Endodermal cell (in vitro differentiated cells): ENCODE results near the gene IFITM10. TPM values are rescaled to one million over a fixed set of nuclear protein-coding genes. Genes with fewer than 3 reads are reported as not detected.

Source experiments
- DNase-seq: peaks from one replicate; pipeline ENCODE4 v3.0.0-alpha.2; 2017
- H3K27ac ChIP-seq: 2 replicates; pipeline ENCODE4 v1.5.1; 2013; ENCODE audit warnings: mild to moderate bottlenecking, low read depth, low read length, moderate library complexity
- H3K27me3 ChIP-seq: 2 replicates; pipeline ENCODE4 v1.6.1; 2013; ENCODE audit warnings: mild to moderate bottlenecking, low read length, moderate library complexity; ENCODE audit not compliant: insufficient read depth, control insufficient read depth, poor library complexity, severe bottlenecking
- H3K36me3 ChIP-seq: 2 replicates; pipeline ENCODE4 v1.7.0; 2013; ENCODE audit warnings: mild to moderate bottlenecking, low read length, moderate library complexity; ENCODE audit not compliant: control insufficient read depth, insufficient read depth
- H3K4me1 ChIP-seq: one replicate; pipeline ENCODE4 v1.7.0; 2013; ENCODE audit warnings: low read length; ENCODE audit not compliant: control insufficient read depth, insufficient read depth
- H3K4me3 ChIP-seq: 2 replicates; pipeline ENCODE4 v1.5.1; 2013; ENCODE audit warnings: mild to moderate bottlenecking, low read length, moderate library complexity
- H3K9ac ChIP-seq: 2 replicates; pipeline ENCODE4 v1.6.1; 2013; ENCODE audit warnings: mild to moderate bottlenecking, low read length, moderate library complexity; ENCODE audit not compliant: poor library complexity, severe bottlenecking; ENCODE audit errors: extremely low read depth
- H3K9me3 ChIP-seq: 2 replicates; pipeline ENCODE4 v1.6.1; 2013; ENCODE audit warnings: mild to moderate bottlenecking, low read length, moderate library complexity; ENCODE audit not compliant: control insufficient read depth
- H3K27ac Mint-ChIP-seq: 2 replicates; pipeline ENCODE4 v1.8.0; 2020; ENCODE audit warnings: mixed read lengths
- H3K27me3 Mint-ChIP-seq: 2 replicates; pipeline ENCODE4 v1.8.0; 2021; ENCODE audit warnings: mild to moderate bottlenecking, mixed read lengths; ENCODE audit not compliant: insufficient read depth
- H3K36me3 Mint-ChIP-seq: 2 replicates; pipeline ENCODE4 v1.8.0; 2020; ENCODE audit warnings: low read depth, mixed read lengths
- H3K4me1 Mint-ChIP-seq: 2 replicates; pipeline ENCODE4 v1.8.0; 2020; ENCODE audit warnings: mixed read lengths
- H3K4me3 Mint-ChIP-seq: 2 replicates; pipeline ENCODE4 v1.8.0; 2020; ENCODE audit warnings: mild to moderate bottlenecking, moderate library complexity, mixed read lengths
- H3K9me3 Mint-ChIP-seq: 2 replicates; pipeline ENCODE4 v1.8.0; 2020; ENCODE audit warnings: mild to moderate bottlenecking, mixed read lengths
- WGBS, 2 experiments: methylation state at CpG; one replicate each; pipeline versions ENCODE4 v1.1.5 to v1.1.7; 2013; ENCODE audit warnings: missing lambda C conversion rate in 2 of 2, mixed read lengths in 1 of 2; ENCODE audit not compliant: insufficient coverage in 1 of 2, insufficient read length in 1 of 2; 5-methylcytosine and 5-hydroxymethylcytosine counted together
- total RNA-seq, 2 donors: library from RNA; stranded (reverse); fragmentation: NEBNext Ultra II Directional in 1 of 2; extraction: Animal tissue kit (Norgen Biotek cat#: 25700) in 1 of 2; gene quantifications; 2 replicates in 1 of 2; 3 replicates in 1 of 2; pipeline ENCODE4 v1.2.1, GENCODE V29; 2021
- TF ChIP-seq, protein P1 (sequence below): fragments of 200-600 bp; sonication (generic); conservative IDR thresholded peaks from 2 replicates; pipeline ENCODE4 v1.5.0; 2021; ENCODE audit warnings: antibody characterized with exemption, mild to moderate bottlenecking

Gene IFITM10
- total RNA-seq, 2 donors from 2014 or later: 0.75 to 1.0 TPM

GRCh38 chr11:1755344-1755691 is 4.9 kb upstream of the IFITM10 start:
- Histone ChIP-seq H3K27me3 (peaks cover 5% of the 10 kb centered on the region), H3K9ac (no peak overlapping the region), H3K27ac (no peak overlapping the region), H3K4me3 (no peak overlapping the region), H3K9me3 (no peaks in the 10 kb centered on the region), H3K4me1 (no peaks in the 10 kb centered on the region), H3K36me3 (peaks cover 3% of the 10 kb centered on the region)
- Mint-ChIP-seq H3K27me3 (peaks cover 3% of the 10 kb centered on the region), H3K27ac (no peak overlapping the region), H3K4me3 (no peak overlapping the region), H3K36me3 (peaks cover 11% of the 10 kb centered on the region), H3K9me3 (no peaks in the 10 kb centered on the region), H3K4me1 (no peaks in the 10 kb centered on the region)
- TF ChIP-seq, protein P1, sequence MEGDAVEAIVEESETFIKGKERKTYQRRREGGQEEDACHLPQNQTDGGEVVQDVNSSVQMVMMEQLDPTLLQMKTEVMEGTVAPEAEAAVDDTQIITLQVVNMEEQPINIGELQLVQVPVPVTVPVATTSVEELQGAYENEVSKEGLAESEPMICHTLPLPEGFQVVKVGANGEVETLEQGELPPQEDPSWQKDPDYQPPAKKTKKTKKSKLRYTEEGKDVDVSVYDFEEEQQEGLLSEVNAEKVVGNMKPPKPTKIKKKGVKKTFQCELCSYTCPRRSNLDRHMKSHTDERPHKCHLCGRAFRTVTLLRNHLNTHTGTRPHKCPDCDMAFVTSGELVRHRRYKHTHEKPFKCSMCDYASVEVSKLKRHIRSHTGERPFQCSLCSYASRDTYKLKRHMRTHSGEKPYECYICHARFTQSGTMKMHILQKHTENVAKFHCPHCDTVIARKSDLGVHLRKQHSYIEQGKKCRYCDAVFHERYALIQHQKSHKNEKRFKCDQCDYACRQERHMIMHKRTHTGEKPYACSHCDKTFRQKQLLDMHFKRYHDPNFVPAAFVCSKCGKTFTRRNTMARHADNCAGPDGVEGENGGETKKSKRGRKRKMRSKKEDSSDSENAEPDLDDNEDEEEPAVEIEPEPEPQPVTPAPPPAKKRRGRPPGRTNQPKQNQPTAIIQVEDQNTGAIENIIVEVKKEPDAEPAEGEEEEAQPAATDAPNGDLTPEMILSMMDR: no peak
- no peak for DNase-seq
- WGBS, 2 experiments: 92 to 96% methylated on average over 9 of the region's 9 CpGs

- Histone ChIP-seq H3K27ac (no peak overlapping the region), H3K4me1 (no peaks in the 10 kb centered on the region), H3K9ac (no peak overlapping the region), H3K9me3 (no peaks in the 10 kb centered on the region), H3K27me3 (peaks cover 12% of the 10 kb centered on the region), H3K36me3 (no peaks in the 10 kb centered on the region), H3K4me3 (no peak overlapping the region)
- Mint-ChIP-seq H3K9me3 (no peaks in the 10 kb centered on the region), H3K4me3 (no peak overlapping the region), H3K27me3 (peaks cover 11% of the 10 kb centered on the region), H3K36me3 (peaks cover 11% of the 10 kb centered on the region), H3K4me1 (peaks cover 5% of the 10 kb centered on the region), H3K27ac (no peak overlapping the region)
- WGBS, 2 experiments: 95 to 100% methylated on average over 1 to 8 of the region's 8 CpGs
- DNase-seq: no peak
- TF ChIP-seq, protein P1: no peak
These were observed 4.2 kb upstream of the IFITM10 start for GRCh38 chr11:1754376-1755150.

DNA sequence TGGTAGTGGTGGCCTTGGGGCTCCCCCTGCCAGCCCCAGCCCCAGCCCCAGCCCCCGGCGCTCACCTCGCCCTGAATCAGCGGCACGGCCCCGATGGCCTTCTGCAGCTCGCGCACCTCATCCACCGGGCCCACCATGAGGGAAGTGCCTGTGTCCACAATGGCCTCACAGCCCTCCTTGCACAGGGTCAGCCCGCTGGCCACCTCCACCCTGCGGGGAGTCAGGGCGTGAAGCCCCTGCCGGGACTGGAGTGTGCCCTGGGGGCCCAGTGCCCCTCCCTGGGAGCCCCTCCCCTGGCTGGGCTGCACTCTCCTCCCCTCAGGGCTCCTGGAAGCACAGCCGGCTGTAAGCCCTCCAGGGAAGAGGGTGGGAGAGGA is 3.5 kb upstream of the IFITM10 start:
- H3K9me3 Mint-ChIP-seq: no peaks in the 10 kb centered on the region
- peaks cover 6% of the 10 kb centered on the region for H3K4me1 Mint-ChIP-seq
- no peak overlapping the region for H3K27ac Mint-ChIP-seq
- DNase-seq: no peak
- Histone ChIP-seq H3K27me3 (peaks cover 19% of the 10 kb centered on the region), H3K27ac (no peak overlapping the region), H3K4me1 (no peaks in the 10 kb centered on the region), H3K9ac (no peak overlapping the region), H3K4me3 (no peak overlapping the region), H3K36me3 (no peaks in the 10 kb centered on the region), H3K9me3 (no peaks in the 10 kb centered on the region)
- H3K36me3 Mint-ChIP-seq: peaks cover 11% of the 10 kb centered on the region
- TF ChIP-seq, protein P1: no peak
- no peak overlapping the region for H3K4me3 Mint-ChIP-seq
- 92 to 100% methylated on average over 4 to 14 of the region's 14 CpGs for whole genome bisulfite sequencing, 2 experiments
- H3K27me3 Mint-ChIP-seq: peaks cover 15% of the 10 kb centered on the region
